K562 (cell line): ENCODE results near the gene HNRNPA3. TPM values are rescaled to one million over a fixed set of nuclear protein-coding genes. Genes with fewer than 3 reads are reported as not detected.

Experiments
- ELF2 ChIP-seq: fragments of 250-450 bp; sonication (Bioruptor Pico); IDR thresholded peaks from 2 replicates; pipeline ENCODE4 v1.5.0; 2021; ENCODE audit warnings: mild to moderate bottlenecking
- FOSL1 ChIP-seq: fragments of 200-800 bp; sonication (Bioruptor generic); conservative IDR thresholded peaks from 2 replicates; pipeline ENCODE4 v1.6.1; 2016; ENCODE audit warnings: missing genetic modification characterization, missing compliant biosample characterization
- HDAC3 ChIP-seq: fragments of 450-650 bp; IDR thresholded peaks from 2 replicates; pipeline ENCODE4 v1.6.1; 2018; ENCODE audit warnings: borderline replicate concordance, mild to moderate bottlenecking, moderate library complexity; ENCODE audit not compliant: partially characterized antibody
- MEF2D ChIP-seq: conservative IDR thresholded peaks from 2 replicates; pipeline ENCODE4 v1.6.1; 2016; ENCODE audit warnings: low read depth, missing genetic modification characterization, missing compliant biosample characterization
- RBM14 ChIP-seq: fragments of 200-400 bp; formaldehyde crosslinking; IDR thresholded peaks from 2 replicates; pipeline ENCODE4 v1.6.1; 2018; ENCODE audit warnings: low read depth, mild to moderate bottlenecking, low read length, moderate library complexity, borderline replicate concordance; ENCODE audit not compliant: insufficient read depth
- TCF3 ChIP-seq: sonication (generic); formaldehyde crosslinking; IDR thresholded peaks from 2 replicates; pipeline ENCODE4 v1.4.0; 2020; ENCODE audit warnings: mild to moderate bottlenecking, missing genetic modification reagents
- ZBTB1 ChIP-seq: sonication (generic); formaldehyde crosslinking; IDR thresholded peaks from 2 replicates; pipeline ENCODE4 v1.8.1; 2023; ENCODE audit warnings: missing genetic modification reagents, low read depth, mild to moderate bottlenecking, borderline replicate concordance
- ZNF431 ChIP-seq: sonication (generic); formaldehyde crosslinking; IDR thresholded peaks from 2 replicates; pipeline ENCODE4 v1.8.0; 2022; ENCODE audit warnings: mild to moderate bottlenecking, missing genetic modification reagents
- ZNF766 ChIP-seq: fragments of 200-800 bp; sonication (Bioruptor generic); conservative IDR thresholded peaks from 2 replicates; pipeline ENCODE4 v1.6.1; 2016; ENCODE audit warnings: missing genetic modification characterization, missing compliant biosample characterization
- polyA plus RNA-seq, 8 experiments: library from polyadenylated mRNA; depleted of rRNA in 4 of 8; stranded (reverse) in 5 of 8; unstranded in 3 of 8; fragments of >200 nt; fragmentation: Nextera tagmentation in 2 of 8; fragmentation: Illumina TruSeq in 1 of 8; extraction: Ambion mirVana in 2 of 8; extraction: Trizol in 1 of 8; gene quantifications; 2 replicates each; pipeline versions ENCODE4 v1.2.1 to v1.2.3, GENCODE V29; 2011 to 2014; ENCODE audit warnings: inconsistent platforms in 1 of 8, missing spikeins in 1 of 8
- total RNA-seq, 7 experiments: library from RNA; depleted of rRNA in 6 of 7; stranded (reverse); fragments of >200 nt in 6 of 7; fragmentation: Illumina TruSeq in 2 of 7; extraction: Trizol in 2 of 7; gene quantifications; 2 replicates each; pipeline versions ENCODE4 v1.2.1 to v1.2.3, GENCODE V29; 2011 to 2021; ENCODE audit warnings: low replicate concordance in 1 of 7
- TF ChIP-seq, protein P1 (sequence below): fragments of 250-450 bp; sonication (Bioruptor Pico); IDR thresholded peaks from 2 replicates; pipeline ENCODE4 v1.5.1; 2021; ENCODE audit warnings: mild to moderate bottlenecking
- TF ChIP-seq, protein P2 (sequence below), 2 experiments: fragments of 450-650 bp in 1 of 2; IDR thresholded peaks; 2 replicates each; pipeline ENCODE4 v1.6.1; 2011 to 2017; ENCODE audit warnings: low read depth in 2 of 2, antibody characterized with exemption in 1 of 2, borderline replicate concordance in 1 of 2, low read length in 1 of 2, mild to moderate bottlenecking in 1 of 2, mixed read lengths in 1 of 2; ENCODE audit not compliant: control insufficient read depth in 1 of 2
- TF ChIP-seq, protein P3 (sequence below): fragments of 450-650 bp; formaldehyde crosslinking; IDR thresholded peaks from 2 replicates; pipeline ENCODE4 v1.4.0; 2022; ENCODE audit warnings: missing genetic modification characterization
- TF ChIP-seq, protein P4 (sequence below): sonication (generic); formaldehyde crosslinking; IDR thresholded peaks from 2 replicates; pipeline ENCODE4 v1.8.0; 2023; ENCODE audit warnings: mild to moderate bottlenecking, missing genetic modification reagents
- TF ChIP-seq, protein P5 (sequence below): fragments of 250-450 bp; sonication (Bioruptor Pico); IDR thresholded peaks from 2 replicates; pipeline ENCODE4 v1.9.0; 2021; ENCODE audit warnings: mild to moderate bottlenecking

Gene HNRNPA3
- total and polyA plus RNA-seq, 9 of the 15 experiments (the other 6 are each of a cell fraction or from before 2014, with no cell fraction given): 72.8 to 428 (median 192) TPM

DNA sequence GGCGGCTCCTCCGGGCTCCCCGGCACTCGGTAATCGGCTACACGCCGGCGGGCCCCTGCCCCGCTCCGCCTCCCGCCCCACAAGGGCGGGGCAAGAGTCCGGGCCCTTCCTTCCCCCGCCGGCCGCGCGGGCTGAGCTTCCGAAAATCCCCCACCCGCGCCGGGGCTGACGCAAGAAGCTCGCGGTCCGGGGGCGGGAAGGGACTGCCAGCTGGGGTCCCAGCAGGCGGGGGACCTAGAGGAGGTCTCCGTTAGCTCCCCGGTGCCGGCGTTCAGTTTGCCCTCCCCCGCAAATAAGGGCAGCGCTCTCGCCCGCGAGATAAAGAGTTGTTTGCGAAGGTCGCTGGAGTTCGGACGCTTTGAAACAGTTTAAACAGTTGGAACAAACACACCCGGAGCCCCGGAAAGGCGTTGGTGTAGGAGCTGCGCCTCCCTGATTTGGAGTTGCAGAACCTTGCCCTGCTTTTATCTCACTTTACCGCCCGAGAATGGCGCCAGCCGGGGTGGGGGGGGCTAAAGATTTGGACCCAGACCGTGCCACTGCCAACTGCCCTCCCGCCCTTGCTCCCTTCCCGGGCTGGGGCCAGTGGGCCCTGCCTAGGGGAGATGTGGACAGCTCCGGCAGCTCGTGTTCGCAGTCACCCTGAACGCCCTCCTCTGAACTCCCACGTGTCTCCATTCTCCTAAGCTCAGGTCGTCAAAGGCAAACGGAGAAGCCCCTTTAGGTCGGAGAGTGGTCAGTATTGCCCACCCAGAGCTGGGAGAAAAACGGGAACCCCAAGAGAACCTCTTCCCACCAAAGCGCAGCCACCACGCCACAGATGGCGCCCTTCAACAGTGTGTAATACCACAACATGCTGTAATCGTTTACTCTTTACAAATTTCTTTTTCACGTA lies 52.3 kb downstream of the HNRNPA3 start, which contains the start of gene NFE2L2 (continued):
- TF ChIP-seq ZBTB1 (CRISPR knock-in tag): no peak; the same call in 1 of the 2 replicates
- peak; percentile 38 for TF ChIP-seq TCF3 (CRISPR knock-in tag)
- TF ChIP-seq FOSL1 (tag): peak; percentile 52; the same call in 1 of the 2 replicates
- TF ChIP-seq, protein P1, sequence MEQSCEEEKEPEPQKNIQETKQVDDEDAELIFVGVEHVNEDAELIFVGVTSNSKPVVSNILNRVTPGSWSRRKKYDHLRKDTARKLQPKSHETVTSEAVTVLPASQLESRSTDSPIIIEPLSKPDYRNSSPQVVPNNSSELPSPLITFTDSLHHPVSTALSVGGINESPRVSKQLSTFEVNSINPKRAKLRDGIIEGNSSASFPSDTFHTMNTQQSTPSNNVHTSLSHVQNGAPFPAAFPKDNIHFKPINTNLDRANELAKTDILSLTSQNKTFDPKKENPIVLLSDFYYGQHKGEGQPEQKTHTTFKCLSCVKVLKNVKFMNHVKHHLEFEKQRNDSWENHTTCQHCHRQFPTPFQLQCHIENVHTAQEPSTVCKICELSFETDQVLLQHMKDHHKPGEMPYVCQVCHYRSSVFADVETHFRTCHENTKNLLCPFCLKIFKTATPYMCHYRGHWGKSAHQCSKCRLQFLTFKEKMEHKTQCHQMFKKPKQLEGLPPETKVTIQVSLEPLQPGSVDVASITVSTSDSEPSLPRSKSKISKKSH (CRISPR knock-in tag): no peak
- TF ChIP-seq, protein P2, sequence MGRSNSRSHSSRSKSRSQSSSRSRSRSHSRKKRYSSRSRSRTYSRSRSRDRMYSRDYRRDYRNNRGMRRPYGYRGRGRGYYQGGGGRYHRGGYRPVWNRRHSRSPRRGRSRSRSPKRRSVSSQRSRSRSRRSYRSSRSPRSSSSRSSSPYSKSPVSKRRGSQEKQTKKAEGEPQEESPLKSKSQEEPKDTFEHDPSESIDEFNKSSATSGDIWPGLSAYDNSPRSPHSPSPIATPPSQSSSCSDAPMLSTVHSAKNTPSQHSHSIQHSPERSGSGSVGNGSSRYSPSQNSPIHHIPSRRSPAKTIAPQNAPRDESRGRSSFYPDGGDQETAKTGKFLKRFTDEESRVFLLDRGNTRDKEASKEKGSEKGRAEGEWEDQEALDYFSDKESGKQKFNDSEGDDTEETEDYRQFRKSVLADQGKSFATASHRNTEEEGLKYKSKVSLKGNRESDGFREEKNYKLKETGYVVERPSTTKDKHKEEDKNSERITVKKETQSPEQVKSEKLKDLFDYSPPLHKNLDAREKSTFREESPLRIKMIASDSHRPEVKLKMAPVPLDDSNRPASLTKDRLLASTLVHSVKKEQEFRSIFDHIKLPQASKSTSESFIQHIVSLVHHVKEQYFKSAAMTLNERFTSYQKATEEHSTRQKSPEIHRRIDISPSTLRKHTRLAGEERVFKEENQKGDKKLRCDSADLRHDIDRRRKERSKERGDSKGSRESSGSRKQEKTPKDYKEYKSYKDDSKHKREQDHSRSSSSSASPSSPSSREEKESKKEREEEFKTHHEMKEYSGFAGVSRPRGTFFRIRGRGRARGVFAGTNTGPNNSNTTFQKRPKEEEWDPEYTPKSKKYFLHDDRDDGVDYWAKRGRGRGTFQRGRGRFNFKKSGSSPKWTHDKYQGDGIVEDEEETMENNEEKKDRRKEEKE (IDR thresholded peaks at IDR 0.05; ENCODE audit: borderline replicate concordance in 1 of 2, control insufficient read depth in 1 of 2, low read depth in 2 of 2, low read length in 1 of 2): peak in 1 of 2 experiments; percentile 44; a peak in 1 of 4 replicates
- TF ChIP-seq, protein P3, sequence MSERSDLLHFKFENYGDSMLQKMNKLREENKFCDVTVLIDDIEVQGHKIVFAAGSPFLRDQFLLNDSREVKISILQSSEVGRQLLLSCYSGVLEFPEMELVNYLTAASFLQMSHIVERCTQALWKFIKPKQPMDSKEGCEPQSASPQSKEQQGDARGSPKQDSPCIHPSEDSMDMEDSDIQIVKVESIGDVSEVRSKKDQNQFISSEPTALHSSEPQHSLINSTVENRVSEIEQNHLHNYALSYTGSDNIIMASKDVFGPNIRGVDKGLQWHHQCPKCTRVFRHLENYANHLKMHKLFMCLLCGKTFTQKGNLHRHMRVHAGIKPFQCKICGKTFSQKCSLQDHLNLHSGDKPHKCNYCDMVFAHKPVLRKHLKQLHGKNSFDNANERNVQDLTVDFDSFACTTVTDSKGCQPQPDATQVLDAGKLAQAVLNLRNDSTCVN (CRISPR knock-in tag): peak; percentile 86; the same call in 1 of the 2 replicates
- peak; percentile 85 for TF ChIP-seq HDAC3
- TF ChIP-seq, protein P4, sequence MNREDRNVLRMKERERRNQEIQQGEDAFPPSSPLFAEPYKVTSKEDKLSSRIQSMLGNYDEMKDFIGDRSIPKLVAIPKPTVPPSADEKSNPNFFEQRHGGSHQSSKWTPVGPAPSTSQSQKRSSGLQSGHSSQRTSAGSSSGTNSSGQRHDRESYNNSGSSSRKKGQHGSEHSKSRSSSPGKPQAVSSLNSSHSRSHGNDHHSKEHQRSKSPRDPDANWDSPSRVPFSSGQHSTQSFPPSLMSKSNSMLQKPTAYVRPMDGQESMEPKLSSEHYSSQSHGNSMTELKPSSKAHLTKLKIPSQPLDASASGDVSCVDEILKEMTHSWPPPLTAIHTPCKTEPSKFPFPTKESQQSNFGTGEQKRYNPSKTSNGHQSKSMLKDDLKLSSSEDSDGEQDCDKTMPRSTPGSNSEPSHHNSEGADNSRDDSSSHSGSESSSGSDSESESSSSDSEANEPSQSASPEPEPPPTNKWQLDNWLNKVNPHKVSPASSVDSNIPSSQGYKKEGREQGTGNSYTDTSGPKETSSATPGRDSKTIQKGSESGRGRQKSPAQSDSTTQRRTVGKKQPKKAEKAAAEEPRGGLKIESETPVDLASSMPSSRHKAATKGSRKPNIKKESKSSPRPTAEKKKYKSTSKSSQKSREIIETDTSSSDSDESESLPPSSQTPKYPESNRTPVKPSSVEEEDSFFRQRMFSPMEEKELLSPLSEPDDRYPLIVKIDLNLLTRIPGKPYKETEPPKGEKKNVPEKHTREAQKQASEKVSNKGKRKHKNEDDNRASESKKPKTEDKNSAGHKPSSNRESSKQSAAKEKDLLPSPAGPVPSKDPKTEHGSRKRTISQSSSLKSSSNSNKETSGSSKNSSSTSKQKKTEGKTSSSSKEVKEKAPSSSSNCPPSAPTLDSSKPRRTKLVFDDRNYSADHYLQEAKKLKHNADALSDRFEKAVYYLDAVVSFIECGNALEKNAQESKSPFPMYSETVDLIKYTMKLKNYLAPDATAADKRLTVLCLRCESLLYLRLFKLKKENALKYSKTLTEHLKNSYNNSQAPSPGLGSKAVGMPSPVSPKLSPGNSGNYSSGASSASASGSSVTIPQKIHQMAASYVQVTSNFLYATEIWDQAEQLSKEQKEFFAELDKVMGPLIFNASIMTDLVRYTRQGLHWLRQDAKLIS (CRISPR knock-in tag): peak; percentile 97
- peak; percentile 77; the same call in 1 of the 2 replicates for TF ChIP-seq RBM14
- TF ChIP-seq MEF2D (tag): peak; percentile 76
- TF ChIP-seq, protein P5, sequence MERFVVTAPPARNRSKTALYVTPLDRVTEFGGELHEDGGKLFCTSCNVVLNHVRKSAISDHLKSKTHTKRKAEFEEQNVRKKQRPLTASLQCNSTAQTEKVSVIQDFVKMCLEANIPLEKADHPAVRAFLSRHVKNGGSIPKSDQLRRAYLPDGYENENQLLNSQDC: no peak; the same call in 1 of the 2 replicates
- TF ChIP-seq ZNF431 (CRISPR knock-in tag): no peak
- TF ChIP-seq ZNF766: peak; percentile 88; the same call in 1 of the 2 replicates
- peak; percentile 57; the same call in 1 of the 2 replicates for TF ChIP-seq ELF2
